Limb (tissue), 2 donors: ENCODE measurements around the gene CD22.

Experiments used
- DNase-seq, 2 donors: peaks; one replicate each; pipeline ENCODE4 v3.0.0-alpha.2; 2016; ENCODE audit errors: extremely low spot score in 2 of 2

Gene CD22

GRCh38 chr19:35341006-35341405 lies 12.0 kb downstream of the CD22 start:
- DNase-seq = no peak

DNA sequence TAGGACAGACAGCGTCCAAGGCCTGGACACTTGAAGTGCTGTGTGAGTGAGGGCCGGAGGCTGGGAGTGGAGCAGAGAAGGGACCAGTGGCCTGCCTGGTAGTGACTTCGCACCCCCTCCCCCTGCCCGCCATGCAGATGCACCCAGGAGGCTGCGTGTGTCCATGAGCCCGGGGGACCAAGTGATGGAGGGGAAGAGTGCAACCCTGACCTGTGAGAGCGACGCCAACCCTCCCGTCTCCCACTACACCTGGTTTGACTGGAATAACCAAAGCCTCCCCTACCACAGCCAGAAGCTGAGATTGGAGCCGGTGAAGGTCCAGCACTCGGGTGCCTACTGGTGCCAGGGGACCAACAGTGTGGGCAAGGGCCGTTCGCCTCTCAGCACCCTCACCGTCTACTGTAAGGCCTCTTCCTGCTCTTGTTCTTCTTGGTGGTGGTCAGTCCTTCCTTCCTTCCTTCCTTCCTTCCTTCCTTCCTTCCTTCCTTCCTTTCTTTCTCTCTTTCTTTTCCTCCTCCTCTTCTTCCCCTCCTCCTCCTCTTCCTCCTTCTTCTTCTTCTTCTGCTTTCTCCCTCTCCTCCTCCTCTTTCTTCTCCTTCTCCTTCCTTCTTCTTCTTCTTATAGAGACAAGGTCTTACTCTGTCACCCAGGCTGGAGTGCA lies 12.7 kb downstream of the CD22 start:
- no peak for DNase-seq

GRCh38 chr19:35342430-35342829 lies 13.4 kb downstream of the CD22 start:
- DNase-seq = no peak

GRCh38 chr19:35344511-35345031 lies 15.6 kb downstream of the CD22 start:
- no peak for DNase-seq

- no peak for DNase-seq
Measured at GRCh38 chr19:35345671-35346111, 16.7 kb downstream of the CD22 start.

- no peak for DNase-seq
Measured at GRCh38 chr19:35346193-35347052, 17.4 kb downstream of the CD22 start.

- no peak for DNase-seq
Measured at GRCh38 chr19:35347171-35347929, 18.4 kb downstream of the CD22 start, which contains the start of gene FFAR1. FFAR1 (plus strand) TSS chr19:35347902; CDS start chr19:35351552, 3,650 bp downstream.

- DNase-seq = no peak
Measured at GRCh38 chr19:35347930-35348298, 18.9 kb downstream of the CD22 start.

- DNase-seq = peak in 1 of 2 donors; percentile 0
Measured at GRCh38 chr19:35348911-35349611, 20.1 kb downstream of the CD22 start.

DNA sequence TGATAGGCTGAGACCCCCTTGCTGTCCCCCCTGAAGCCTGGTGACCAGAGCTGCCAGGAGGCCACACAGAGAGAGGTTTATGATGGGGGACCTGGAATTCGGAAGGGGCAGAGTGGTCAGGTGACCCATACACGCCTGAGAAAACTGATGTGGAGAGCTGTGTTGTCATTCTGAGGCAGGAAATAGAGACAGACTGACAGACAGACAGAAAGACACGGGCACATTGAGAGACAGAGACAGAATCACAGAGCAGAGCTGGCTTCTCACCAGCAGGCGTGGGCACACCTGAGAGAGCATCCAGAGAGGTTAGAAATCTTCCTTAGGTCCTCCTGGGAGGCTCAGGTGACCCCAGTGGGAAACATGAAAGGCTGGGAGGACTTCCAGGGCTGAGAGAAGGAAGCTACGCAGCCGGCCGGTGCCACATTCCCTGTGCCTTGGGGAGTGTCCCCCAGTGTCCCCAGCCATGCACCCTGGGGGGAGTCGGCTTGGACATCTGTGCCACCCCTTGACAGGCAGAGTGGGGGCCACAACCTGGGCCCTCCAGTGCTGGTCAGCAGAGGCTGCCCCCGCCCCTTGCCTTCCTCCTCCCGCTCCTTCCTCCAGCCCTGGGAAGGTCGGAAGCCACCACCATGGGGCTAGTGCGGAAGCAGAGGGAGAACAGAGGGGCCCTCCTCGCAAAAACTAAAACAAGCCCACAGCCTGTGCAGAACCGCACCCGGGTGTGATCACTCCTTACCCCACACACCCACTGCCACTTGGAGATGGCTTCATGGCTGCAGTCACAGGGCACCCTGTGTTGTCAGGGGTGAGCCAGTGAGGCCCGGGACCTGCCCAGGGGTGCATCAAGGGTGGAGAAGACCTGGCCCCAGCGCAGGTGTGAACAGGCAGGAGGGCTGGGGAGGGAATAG lies 20.9 kb downstream of the CD22 start:
- peak in 1 of 2 donors; percentile 14 for DNase-seq

DNA sequence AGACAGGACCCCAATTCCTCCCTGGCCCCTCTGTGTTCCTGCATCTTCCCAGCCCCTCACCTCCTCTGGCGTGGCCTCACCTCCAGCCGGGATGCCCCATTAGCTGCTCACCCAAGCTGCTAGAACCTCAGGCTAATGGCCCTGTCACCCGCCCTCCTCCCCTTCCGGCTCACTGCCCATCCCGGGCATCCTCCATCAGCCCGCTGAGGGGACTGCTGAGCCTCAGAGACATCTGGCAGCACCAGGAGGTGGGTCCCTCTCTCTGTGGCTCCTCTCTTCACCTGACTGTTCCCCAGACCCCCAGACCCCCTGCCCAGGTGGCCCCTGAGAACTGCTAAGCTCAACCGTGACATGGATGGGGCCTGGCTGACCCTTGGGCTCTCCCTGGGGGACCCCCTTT lies 21.6 kb downstream of the CD22 start:
- DNase-seq = peak in 1 of 2 donors; percentile 26

- no peak for DNase-seq
Measured at GRCh38 chr19:35351411-35352176, 22.6 kb downstream of the CD22 start.

- no peak for DNase-seq
Measured at GRCh38 chr19:35352177-35352447, 23.1 kb downstream of the CD22 start.

GRCh38 chr19:35352448-35353304 lies 23.7 kb downstream of the CD22 start:
- peak; percentile 60 to 78 for DNase-seq

- no peak for DNase-seq
Measured at GRCh38 chr19:35353635-35354034, 24.6 kb downstream of the CD22 start.

- peak in 1 of 2 donors; percentile 4 for DNase-seq
Measured at GRCh38 chr19:35354898-35355297, 25.9 kb downstream of the CD22 start.

DNA sequence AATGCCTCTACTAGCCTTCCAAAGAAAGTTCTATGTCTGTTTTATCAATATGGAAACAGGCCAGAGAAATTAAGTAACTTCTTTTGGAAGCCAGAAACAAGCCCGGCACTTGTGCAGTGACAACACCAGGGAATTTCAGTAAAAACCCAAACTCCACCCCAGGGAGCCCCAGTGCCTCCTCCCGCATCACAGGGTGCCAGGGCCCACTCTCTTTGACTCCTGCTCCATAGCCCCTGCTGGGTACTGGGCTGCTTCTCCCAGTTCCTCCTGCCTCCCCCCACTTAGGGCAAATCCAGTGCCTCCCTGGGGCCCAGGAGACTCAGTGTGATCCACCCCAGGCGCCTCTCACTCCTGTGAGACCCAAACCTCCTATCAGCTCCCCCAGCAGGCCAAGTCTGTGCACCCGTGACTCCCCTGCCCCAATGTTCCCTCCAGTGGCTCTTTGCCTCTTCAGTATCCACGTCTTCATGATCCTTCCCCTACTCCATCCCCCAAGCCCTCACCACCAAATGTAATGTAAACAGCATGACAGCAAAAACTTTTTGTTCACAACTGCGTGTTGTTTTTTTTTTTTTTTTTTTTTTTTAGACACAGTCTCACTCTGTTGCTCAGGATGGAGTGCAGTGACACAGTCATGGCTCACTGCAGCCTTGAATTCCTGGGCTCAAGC lies 26.9 kb downstream of the CD22 start:
- peak in 1 of 2 donors; percentile 11 for DNase-seq
